Right hindlimb (tissue), 1 donor: ENCODE results near the gene MEIS3.

ENCODE experiments used
- DNase-seq: peaks from one replicate; pipeline ENCODE4 v3.0.0-alpha.2; 2018

The MEIS3 gene

GRCh38 chr19:47419030-47419783, at the start of gene MEIS3:
TSS of gene MEIS3 (minus strand) at chr19:47419527. CDS start at chr19:47419081, 446 bp downstream.
- no peak for DNase-seq

DNA sequence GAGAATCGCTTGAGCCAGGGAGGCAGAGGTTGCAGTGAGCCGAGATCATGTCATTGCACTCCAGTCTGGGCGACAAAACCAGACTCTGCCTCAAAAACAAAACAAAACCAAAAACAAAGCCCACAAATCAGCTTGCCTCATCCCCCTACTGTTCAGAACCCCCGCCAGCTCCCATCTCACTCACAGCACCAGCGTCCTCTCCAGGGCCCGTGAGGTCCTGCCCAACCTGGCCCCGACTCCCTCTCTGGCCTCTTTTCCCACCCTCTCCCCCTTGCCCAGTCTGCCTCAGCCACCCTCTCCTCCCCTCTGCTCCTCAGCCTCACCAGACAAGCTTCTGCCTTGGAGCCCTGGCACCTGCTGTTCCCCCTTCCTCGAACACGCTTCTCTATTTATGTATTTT, 48.6 kb upstream of the MEIS3 start:
- DNase-seq = no peak

DNA sequence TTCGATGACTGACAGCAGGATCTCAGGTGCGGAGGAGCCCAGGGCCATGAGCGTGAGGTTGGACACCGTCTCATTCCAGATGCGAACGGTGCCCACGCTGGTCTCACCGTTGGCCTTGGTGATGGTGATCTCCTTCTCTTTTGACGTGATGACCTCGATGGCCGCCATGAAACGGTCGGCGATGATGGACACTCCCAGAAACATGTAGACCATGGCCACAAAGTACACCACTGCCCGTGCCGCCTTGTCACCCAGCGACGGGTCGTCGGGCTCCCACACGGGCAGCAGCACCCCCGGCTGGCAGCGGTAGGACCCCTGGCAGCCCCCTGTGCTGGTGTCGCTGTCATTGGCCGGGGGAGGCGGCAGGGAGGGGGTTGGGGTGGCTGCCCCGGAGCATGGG, 46.6 kb upstream of the MEIS3 start:
- DNase-seq = no peak

- no peak for DNase-seq
These were observed 45.5 kb upstream of the MEIS3 start for GRCh38 chr19:47464675-47465419.

GRCh38 chr19:47461876-47462275, 42.5 kb upstream of the MEIS3 start:
- no peak for DNase-seq

DNA sequence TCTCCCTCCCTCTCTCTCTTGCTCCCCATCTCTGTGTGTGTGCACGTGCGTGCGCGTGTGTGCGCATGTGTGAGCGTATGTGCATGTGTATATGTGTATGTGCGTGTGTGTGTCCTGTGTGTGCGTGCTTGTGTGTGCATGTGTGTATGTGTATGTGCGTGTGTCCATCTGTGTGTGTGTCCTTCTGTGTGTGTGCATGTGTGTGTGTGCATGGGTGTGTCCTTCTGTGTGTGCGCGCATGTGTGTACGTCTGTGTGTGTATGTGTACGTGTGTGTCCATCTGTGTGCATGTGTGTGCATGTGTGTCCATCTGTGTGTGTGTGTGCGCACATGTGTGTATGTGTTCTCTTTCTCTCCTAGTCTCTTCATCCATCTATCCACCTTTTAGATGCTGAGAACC, 40.1 kb upstream of the MEIS3 start:
- DNase-seq = no peak

GRCh38 chr19:47458672-47459071, 39.3 kb upstream of the MEIS3 start:
- DNase-seq = no peak

- DNase-seq = no peak
These were observed 37.6 kb upstream of the MEIS3 start for GRCh38 chr19:47456721-47457474.

GRCh38 chr19:47450478-47450877, 31.2 kb upstream of the MEIS3 start:
- no peak for DNase-seq

- no peak for DNase-seq
These were observed 29.0 kb upstream of the MEIS3 start for GRCh38 chr19:47448360-47448727.

DNA sequence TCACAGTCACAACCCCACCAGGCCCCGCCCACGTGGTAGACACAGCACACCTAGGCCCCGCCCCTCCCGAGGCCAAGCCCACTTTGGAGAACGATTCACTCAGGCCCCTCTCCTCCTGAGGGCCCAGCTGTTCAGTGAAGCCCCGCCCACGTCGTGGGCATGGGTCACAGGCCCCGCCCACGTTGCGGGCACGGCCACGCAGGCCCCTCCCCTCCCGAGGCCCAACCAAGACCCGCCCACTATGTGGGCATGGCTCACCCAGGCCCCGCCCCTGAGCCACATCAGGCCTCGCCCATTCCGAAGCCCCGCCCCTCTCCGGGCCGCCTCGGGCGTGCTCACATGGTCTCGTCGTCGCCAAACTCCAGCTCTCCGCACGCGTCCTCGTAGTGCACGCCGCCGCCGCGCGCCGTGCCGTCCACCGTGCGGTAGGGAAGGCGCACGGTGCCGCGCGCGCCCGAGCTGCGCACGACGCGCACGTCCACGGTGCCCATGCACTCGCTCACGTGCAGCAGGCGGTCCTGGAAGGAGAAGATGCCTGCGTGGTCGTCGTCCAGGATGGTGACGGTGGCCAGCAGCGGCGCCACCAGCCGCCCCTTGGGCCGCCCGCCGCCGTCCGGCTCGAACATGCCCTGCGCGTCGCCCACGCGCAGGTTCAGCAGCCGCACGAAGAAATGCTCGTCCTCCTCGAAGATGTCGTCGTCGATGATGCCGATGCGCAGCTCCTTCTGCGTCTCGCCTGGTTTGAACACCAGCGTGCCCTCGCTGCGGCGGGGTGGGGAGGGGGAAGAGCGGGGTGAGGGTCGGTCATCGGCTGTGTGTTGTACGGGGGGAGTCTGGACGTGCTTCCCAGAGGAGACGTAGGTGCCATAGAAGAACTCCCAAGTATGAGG, 28.4 kb upstream of the MEIS3 start:
- no peak for DNase-seq

- no peak for DNase-seq
These were observed 27.5 kb upstream of the MEIS3 start for GRCh38 chr19:47446534-47447469.

- DNase-seq = no peak
These were observed 26.6 kb upstream of the MEIS3 start for GRCh38 chr19:47445937-47446402.

- DNase-seq = no peak
These were observed 26.2 kb upstream of the MEIS3 start for GRCh38 chr19:47445527-47445926.

DNA sequence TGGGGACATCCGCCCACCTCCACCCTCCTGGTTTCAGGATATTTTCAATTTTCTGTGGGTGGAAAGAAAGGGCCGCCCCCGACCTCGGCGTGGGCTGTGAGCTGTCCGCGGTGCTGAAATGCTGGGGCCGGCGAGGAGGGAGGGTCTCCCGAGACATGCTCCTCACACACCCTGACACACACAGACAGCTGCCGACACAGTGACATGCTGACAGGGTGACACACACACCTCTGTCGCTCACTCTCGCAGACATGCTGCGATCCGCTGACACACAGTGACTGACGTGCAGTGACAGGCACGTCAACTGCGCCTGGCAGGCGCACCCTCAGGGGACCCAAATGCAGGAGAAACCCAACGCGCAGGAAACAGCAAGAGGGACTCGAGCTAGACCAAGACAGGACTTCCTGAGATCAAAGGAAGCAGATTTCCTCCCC, 25.1 kb upstream of the MEIS3 start:
- DNase-seq = no peak

DNA sequence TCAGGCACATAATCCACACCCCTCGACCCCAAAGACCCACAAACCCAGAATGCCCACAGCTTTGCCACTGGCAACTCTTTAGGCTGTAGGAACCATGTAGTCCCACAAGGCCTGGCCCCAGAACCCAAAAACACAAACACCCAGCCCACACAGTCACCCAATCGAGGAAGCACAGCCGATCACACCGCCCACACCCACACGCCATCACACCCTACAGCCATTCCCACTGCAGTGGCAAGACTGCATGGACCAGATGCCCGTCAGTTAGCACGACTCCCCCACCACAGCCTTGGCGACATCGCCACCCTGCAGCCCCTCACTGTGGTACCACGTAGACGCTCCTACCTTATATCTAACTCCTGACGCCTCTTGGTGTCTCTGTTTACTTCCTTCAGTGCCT, 24.0 kb upstream of the MEIS3 start:
- no peak for DNase-seq

DNA sequence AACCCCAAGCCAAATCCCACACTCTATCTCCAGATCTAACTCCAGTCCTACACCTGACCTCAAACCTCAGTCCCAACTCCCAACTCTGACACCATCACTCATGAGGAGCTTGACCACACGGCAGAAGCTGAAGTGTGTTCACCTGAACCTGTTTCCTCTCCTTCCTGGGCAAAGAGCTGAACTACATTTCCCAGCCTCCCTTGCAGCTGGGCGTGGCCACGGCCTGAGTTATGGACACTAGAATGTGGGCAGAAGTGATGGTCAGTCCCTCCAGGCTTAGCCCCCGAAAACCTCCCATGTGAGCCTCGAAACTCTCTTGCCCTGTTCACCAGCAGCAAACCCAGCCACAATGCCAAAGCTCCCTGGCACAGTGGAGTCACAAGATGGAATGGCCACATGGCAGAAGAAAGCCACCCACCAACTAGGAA, 19.5 kb upstream of the MEIS3 start:
- no peak for DNase-seq

DNA sequence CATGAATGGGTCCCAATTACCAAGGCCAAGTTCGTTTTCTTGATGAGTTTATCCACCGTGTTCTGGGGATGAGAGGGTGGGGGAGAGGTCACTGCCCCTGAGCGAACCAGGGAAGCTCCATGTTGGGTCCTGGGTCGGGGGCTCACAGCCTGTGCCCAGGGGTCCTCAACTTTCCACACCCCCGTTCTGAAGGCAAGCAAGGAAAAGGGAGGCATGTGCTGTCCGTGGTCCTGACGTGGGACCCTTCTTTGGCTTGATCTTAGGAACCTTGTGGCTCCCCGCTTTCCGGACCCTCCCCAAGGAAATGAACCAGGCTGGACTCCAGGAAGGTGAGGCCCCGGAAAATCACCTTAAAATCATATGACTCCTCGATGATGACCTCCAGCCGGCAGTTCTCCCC, 18.2 kb upstream of the MEIS3 start:
- no peak for DNase-seq

DNA sequence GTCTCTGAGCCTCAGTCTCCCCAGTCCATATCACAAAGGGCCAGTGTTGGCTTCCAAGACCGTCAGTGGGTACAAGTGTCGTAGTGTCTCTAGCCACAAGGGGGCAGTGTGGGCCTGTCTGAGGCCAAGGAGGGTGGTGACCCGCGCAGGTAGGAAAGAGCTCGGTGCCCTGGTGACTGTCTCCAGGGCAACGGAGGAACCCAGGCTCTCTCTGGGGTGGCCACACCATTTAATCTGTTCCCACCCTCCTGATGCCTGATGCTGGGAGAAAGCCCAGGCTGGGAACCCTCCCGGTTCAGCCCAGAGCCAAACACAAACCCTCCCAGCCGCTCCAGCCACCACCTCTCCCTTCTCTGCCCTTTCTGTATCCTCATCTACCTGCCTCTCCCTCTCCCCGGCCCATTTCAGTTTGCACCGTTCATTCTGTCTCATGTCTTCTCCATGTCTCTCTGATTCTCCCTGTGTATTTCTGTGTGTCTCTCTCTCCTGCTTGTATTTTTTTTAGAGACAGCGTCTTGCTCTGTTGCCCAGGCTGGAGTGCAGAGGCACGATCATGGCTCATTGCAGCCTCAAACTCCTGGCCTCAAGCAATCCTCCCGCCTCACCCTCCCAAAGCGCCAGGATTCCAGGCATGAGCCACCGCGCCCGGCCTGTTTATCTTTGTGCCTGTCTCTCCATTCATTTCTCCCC, 17.5 kb upstream of the MEIS3 start:
- DNase-seq = peak; percentile 72

GRCh38 chr19:47435883-47436417, 16.6 kb upstream of the MEIS3 start:
- no peak for DNase-seq
